GM12873 (cell line): ENCODE data around the gene P2RY2.

Experiments used
- TF ChIP-seq, protein P1 (sequence below): IDR thresholded peaks from 2 replicates; pipeline ENCODE4 v1.5.1; 2012; ENCODE audit warnings: low read depth, mild to moderate bottlenecking, moderate library complexity, low read length, control low read depth; ENCODE audit not compliant: insufficient read depth; ENCODE audit errors: missing control alignments

Gene P2RY2

DNA sequence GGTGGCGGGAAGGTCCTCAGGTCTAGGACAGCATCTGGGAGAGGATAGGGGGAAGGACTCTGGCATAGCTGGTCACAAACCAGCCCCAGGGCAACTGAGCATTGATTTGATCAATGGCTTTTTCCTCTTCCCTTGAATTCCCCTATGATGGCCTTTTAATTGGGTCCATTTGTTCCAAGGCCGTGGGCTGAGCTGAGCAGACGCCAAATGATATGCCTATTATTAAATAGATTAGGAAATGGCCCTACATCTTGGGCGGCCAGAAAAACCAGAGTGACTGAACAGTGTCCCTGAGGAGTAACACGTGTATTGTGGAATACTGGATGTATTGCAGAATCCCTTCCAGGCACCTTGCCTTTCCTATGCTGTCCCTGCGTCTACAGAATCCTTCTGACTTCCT is 27.4 kb downstream of the P2RY2 start:
- TF ChIP-seq, protein P1, sequence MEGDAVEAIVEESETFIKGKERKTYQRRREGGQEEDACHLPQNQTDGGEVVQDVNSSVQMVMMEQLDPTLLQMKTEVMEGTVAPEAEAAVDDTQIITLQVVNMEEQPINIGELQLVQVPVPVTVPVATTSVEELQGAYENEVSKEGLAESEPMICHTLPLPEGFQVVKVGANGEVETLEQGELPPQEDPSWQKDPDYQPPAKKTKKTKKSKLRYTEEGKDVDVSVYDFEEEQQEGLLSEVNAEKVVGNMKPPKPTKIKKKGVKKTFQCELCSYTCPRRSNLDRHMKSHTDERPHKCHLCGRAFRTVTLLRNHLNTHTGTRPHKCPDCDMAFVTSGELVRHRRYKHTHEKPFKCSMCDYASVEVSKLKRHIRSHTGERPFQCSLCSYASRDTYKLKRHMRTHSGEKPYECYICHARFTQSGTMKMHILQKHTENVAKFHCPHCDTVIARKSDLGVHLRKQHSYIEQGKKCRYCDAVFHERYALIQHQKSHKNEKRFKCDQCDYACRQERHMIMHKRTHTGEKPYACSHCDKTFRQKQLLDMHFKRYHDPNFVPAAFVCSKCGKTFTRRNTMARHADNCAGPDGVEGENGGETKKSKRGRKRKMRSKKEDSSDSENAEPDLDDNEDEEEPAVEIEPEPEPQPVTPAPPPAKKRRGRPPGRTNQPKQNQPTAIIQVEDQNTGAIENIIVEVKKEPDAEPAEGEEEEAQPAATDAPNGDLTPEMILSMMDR, result no peak

DNA sequence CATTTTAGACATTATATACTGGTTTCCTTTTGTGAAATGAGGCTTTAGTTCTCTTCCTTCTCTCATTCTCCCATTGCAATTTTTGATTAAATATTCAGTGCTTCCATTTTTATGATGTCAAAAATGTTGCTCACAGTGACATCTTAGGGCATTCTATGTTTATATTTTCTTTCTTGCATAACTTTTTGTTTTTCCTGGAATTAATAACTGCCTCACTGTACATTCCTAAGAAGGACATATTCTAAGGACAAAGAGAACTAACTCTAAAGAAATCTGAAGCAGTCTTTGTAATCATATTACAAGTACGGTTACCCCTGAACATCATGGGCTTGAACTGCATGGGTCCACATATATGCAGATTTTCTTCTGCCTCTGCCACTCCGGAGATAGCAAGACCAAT is 28.2 kb downstream of the P2RY2 start:
- TF ChIP-seq, protein P1, result no peak

DNA sequence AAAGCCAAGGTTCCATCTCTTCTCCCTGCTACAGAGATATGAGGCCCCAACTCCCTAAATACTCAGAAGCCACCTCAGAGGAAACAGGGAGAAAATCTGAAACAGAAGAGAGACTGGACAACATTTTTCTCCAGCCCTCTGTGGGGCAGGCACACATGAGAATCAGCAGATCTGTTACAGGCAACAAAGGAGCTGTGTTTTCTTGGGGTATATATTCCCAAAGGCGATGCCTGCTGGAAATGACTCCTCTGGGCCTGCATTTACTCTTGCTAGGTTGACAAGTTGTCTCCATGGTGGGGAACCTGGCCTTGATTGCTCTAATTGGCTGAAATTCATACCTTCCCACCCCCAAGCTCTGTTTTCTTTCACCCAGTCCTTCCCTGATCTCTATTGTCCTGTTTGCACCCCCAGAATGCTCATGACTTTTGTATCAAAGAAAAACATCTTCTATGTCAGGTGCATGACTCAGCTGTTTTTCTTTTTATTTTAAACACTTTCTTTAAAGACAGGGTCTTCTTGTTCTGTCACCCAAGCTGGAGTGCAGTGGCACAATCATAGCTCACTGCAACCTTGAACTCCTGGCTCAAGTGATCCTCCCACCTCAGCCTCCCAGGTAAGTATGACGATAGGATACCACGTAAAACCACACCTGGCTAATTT is 30.6 kb downstream of the P2RY2 start:
- TF ChIP-seq, protein P1, result no peak

DNA sequence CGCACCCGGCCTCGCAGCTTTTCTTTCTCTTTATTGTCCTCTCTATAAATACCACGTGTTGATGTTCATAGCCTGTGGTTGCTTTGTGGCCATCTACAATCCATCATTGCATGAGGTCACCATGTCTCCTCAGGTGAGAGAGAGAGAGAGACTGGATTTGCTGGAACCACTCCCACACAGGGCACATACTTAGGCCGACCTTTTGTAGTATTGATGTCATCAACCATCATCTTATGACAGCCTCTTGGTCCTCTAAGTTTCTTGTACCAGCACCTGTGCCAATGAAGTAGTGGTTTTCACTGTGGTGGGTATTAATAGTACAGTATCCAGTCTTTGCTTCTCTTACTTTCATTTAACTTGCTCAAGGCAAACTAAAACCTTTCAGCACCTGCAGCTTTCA is 31.2 kb downstream of the P2RY2 start:
- TF ChIP-seq, protein P1, result no peak

DNA sequence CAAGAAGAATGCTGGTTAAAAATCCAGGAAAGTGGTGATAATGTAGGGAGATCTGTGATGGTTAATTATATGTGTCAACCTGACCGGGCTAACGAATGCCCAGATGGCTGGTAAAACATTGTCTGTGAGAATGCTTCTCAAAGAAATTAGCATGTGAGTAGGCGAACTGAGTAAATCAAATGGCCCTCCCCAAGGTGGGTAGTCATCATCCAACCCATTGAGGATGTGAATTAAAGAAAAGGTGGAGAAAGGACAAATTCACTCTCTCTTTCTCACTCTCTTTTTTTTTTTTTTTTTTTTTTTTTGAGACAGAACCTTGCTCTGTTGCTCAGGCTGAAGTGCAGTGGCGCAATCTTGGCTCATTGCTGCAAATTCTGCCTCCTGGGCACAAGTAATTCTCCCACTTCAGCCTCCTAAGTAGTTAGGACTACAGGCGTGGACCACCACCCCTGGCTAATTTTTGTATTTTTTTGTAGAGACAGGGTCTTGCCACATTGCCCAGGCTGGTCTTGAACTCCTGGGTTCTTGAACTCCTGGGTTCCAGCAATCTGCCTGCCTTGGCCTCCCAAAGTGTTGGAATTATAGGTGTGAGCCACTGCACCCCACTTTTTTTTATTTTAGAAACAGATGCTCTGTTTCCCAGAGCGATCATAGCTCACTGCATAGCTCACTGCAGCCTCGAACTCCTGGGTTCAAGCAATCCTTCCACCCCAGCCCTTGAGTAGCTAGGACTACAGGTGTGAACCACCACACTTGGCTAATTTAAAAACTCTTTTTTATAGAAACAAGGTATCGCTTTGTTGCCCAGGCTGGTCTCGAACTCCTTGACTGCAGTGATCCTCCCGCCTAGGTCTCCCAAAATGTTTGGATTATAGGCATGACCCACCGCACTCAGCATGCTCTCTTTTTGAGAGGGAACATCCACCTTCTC is 32.0 kb downstream of the P2RY2 start:
- TF ChIP-seq, protein P1, result no peak

DNA sequence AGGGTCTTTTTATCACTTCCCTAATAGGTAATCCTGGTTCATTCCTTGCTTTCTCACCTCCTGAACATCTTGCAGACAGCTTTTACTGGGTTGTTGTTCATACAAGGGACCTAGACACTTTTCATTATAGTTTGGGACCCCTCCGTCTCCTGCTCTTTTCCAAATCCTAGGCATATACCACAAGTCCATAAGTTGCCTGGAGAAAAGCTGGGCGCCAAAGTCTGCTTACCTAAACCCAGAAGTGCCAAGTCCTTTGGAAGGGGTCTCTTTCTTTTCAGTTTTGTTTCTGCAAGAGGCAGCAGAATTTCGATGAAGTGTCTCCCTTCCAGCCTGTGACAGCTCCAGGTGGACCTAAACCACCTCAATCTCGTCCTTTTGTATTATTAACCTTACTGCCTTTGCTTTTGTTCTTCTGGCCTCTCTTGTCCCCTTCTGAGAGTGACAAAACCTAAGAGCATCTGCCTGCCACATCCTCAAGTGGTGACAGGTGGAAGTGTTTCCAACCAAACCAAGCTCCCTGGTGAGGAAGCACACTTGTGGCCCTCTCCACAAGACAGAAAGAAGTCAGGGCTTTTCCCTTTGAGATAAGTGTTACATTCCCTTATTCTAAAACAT is 34.6 kb downstream of the P2RY2 start:
- TF ChIP-seq, protein P1, result peak; percentile 47
